Breast epithelium (tissue), 4 donors: ENCODE data around the gene XCL2. TPM values are rescaled to one million over a fixed set of nuclear protein-coding genes. Genes with fewer than 3 reads are reported as not detected.
"Not testable (repeated sequence)": the region's sequence is repeated elsewhere in the genome, so short reads cannot be mapped to it uniquely, and the experiment has no call there.

Experiments used
- DNase-seq, 2 donors: peaks; one replicate each; pipeline ENCODE4 v3.0.0-alpha.2; 2019; ENCODE audit warnings: low spot score in 2 of 2
- H3K27ac ChIP-seq, 2 donors: fragments of 200-600 bp; sonication (generic) in 1 of 2; one replicate each; pipeline ENCODE4 v1.5.1; 2016 to 2019; ENCODE audit warnings: mild to moderate bottlenecking in 1 of 2
- H3K27me3 ChIP-seq, 2 donors: fragments of 200-600 bp; sonication (generic) in 1 of 2; one replicate each; pipeline versions ENCODE4 v1.5.1 to v1.6.0; 2017 to 2019; ENCODE audit warnings: control low read depth in 1 of 2, mild to moderate bottlenecking in 1 of 2
- H3K36me3 ChIP-seq: fragments of 200-600 bp; one replicate; pipeline ENCODE4 v1.5.1; 2019
- H3K4me1 ChIP-seq, 2 donors: fragments of 200-600 bp; sonication (generic); one replicate each; pipeline ENCODE4 v1.5.1; 2016 to 2019; ENCODE audit warnings: control low read depth in 1 of 2
- H3K4me3 ChIP-seq, 3 donors: fragments of 200-600 bp; sonication (generic); 1 replicate in 2 of 3; 2 replicates in 1 of 3; pipeline ENCODE4 v1.5.1; 2016 to 2019; ENCODE audit warnings: mild to moderate bottlenecking in 3 of 3, moderate library complexity in 2 of 3
- H3K9me3 ChIP-seq, 2 donors: fragments of 200-600 bp; sonication (generic) in 1 of 2; one replicate each; pipeline ENCODE4 v1.5.1; 2016 to 2019; ENCODE audit warnings: control low read depth in 1 of 2
- POLR2A ChIP-seq: fragments of 450-650 bp; IDR thresholded peaks from one replicate; pipeline ENCODE4 v1.6.1; 2016; ENCODE audit warnings: antibody characterized with exemption, mild to moderate bottlenecking, moderate library complexity
- POLR2AphosphoS5 ChIP-seq, 3 donors: sonication (generic); formaldehyde crosslinking; IDR thresholded peaks; one replicate each; pipeline ENCODE4 v1.6.1; 2017; ENCODE audit warnings: antibody characterized with exemption in 3 of 3
- intact Hi-C: fragments of 100-400 bp; cut with DNase I; formaldehyde crosslinking; loops from one replicate; pipeline ENCODE4 v1.15.1; 2023; ENCODE audit warnings: low total_unique reads
- total RNA-seq, 3 donors: library from RNA; depleted of rRNA; stranded (reverse); fragments of >200 nt; gene quantifications; one replicate each; pipeline ENCODE4 v1.1.0, GENCODE V29; 2016
- TF ChIP-seq, protein P1 (sequence below), 3 donors: fragments of 450-650 bp; IDR thresholded peaks; one replicate each; pipeline ENCODE4 v1.5.1; 2016 to 2017; ENCODE audit warnings: antibody characterized with exemption in 3 of 3, mild to moderate bottlenecking in 3 of 3, moderate library complexity in 3 of 3

XCL2 gene
- total RNA-seq, 3 donors from 2014 or later, result 1.9 TPM; not detected in 2

DNA sequence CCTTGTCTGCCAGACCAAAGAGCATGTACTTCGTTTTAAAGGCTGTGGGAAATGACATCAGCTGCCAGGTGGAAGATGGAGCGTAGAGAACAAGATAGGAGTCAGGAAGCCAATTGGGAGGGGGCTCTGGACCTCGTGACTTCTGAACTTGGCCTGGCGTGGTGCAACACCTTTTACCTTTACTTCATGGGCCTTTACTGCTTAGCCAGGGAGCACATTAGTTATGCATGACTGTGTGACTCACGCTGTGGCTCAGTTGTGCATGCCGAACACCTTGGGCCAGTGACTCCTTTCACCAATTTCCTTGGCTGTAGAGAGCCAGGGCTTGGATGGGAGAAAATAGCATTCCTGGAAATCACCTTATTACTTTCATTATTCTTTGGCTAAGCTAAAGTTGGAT is 39.8 kb upstream of the XCL2 start:
- no peak overlapping the region for H3K27ac ChIP-seq
- no peak for DNase-seq
- H3K27me3 ChIP-seq, result no peaks in the 10 kb centered on the region
- no peaks in the 10 kb centered on the region for H3K36me3 ChIP-seq
- no peak overlapping the region for H3K4me3 ChIP-seq
- no peaks in the 10 kb centered on the region for H3K4me1 ChIP-seq
- H3K9me3 ChIP-seq, result no peaks in the 10 kb centered on the region
- TF ChIP-seq POLR2AphosphoS5 (IDR thresholded peaks at IDR 0.05) (no peak), POLR2A (no peak)
- TF ChIP-seq, protein P1, sequence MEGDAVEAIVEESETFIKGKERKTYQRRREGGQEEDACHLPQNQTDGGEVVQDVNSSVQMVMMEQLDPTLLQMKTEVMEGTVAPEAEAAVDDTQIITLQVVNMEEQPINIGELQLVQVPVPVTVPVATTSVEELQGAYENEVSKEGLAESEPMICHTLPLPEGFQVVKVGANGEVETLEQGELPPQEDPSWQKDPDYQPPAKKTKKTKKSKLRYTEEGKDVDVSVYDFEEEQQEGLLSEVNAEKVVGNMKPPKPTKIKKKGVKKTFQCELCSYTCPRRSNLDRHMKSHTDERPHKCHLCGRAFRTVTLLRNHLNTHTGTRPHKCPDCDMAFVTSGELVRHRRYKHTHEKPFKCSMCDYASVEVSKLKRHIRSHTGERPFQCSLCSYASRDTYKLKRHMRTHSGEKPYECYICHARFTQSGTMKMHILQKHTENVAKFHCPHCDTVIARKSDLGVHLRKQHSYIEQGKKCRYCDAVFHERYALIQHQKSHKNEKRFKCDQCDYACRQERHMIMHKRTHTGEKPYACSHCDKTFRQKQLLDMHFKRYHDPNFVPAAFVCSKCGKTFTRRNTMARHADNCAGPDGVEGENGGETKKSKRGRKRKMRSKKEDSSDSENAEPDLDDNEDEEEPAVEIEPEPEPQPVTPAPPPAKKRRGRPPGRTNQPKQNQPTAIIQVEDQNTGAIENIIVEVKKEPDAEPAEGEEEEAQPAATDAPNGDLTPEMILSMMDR (IDR thresholded peaks at IDR 0.05), result no peak
- intact Hi-C loops, result no loop called here

- H3K4me1 ChIP-seq, result no peaks in the 10 kb centered on the region
- intact Hi-C loops, result no loop called here
- no peak for TF ChIP-seq POLR2AphosphoS5 (IDR thresholded peaks at IDR 0.05)
- no peak for TF ChIP-seq POLR2A
- TF ChIP-seq, protein P1 (IDR thresholded peaks at IDR 0.05), result no peak
Observed at GRCh38 chr1:168582688-168583336, 39.0 kb upstream of the XCL2 start.

GRCh38 chr1:168581817-168582572 is 38.2 kb upstream of the XCL2 start:
- intact Hi-C loops, result no loop called here
- Histone ChIP-seq H3K9me3 (no peaks in the 10 kb centered on the region), H3K4me3 (no peak overlapping the region), H3K4me1 (no peaks in the 10 kb centered on the region), H3K36me3 (no peaks in the 10 kb centered on the region), H3K27me3 (no peaks in the 10 kb centered on the region), H3K27ac (no peak overlapping the region)
- no peak for DNase-seq
- TF ChIP-seq POLR2AphosphoS5 (IDR thresholded peaks at IDR 0.05), result no peak
- TF ChIP-seq, protein P1 (IDR thresholded peaks at IDR 0.05), result no peak
- no peak for TF ChIP-seq POLR2A

More at GRCh38 chr1:168582688-168583336, 39.0 kb upstream of the XCL2 start:
- Histone ChIP-seq H3K27me3 (no peaks in the 10 kb centered on the region), H3K9me3 (no peaks in the 10 kb centered on the region), H3K4me3 (no peak overlapping the region), H3K36me3 (no peaks in the 10 kb centered on the region), H3K27ac (no peak overlapping the region)
- no peak for DNase-seq

- H3K27me3 ChIP-seq, H3K4me1 ChIP-seq, H3K36me3 ChIP-seq, intact Hi-C loops, H3K4me3 ChIP-seq, DNase-seq, H3K9me3 ChIP-seq, H3K27ac ChIP-seq: not testable (repeated sequence)
Observed at GRCh38 chr1:168580991-168581390, 37.2 kb upstream of the XCL2 start.

GRCh38 chr1:168580290-168580689 is 36.5 kb upstream of the XCL2 start:
- H3K36me3 ChIP-seq, intact Hi-C loops, DNase-seq, H3K27me3 ChIP-seq, H3K4me3 ChIP-seq, H3K9me3 ChIP-seq, H3K27ac ChIP-seq, H3K4me1 ChIP-seq: not testable (repeated sequence)

DNA sequence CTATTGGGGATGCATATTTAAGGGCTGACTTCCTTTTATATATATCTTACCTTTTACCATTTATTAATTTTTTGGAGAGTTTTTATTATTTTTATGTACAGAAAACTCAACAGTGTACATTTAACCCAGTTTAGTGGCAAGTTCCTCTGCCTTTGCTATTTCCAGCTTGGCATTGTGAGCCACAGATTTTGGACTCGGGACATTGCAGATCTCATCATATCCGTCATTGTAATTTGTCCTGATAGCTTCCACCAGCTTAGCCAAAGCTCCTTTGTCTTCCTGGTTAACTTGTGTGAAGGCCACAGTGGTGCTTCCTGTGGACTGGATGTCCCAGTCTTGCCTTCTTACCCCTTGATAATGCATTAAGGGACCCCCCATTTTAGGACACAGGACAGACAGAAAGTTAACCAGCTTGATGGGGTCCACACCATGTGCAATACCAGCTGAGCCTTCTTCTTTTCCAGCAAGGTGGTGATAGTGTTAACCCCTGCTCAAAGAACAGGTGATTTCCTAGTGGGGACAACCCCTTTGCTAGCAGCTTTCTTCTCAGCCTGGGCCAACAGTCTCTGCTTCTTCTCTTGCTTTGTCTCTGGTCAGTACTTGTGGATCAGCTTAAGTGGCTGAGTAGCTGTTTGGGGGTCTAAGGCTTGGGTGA is 34.9 kb upstream of the XCL2 start:
- H3K4me3 ChIP-seq, H3K27ac ChIP-seq, H3K27me3 ChIP-seq, intact Hi-C loops, H3K9me3 ChIP-seq, H3K36me3 ChIP-seq, H3K4me1 ChIP-seq, DNase-seq: not testable (repeated sequence)

DNA sequence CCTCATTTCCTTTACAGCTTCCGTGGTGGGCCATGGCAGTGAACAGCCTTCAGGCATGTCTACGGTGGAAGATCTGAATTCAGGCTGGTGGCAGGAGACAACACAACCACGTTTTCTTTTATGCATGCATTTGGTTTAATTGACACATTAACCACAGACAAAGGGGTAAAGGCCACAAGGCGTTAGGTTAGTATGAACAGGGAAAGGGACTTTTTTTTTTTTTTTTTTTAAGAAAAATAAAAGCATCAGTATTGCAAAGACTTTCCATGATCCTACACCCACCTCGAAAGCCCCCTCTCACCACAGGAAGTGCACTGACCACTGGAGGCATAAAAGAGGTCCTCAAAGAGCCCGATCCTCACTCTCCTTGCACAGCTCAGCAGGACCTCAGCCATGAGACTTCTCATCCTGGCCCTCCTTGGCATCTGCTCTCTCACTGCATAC is 32.5 kb upstream of the XCL2 start, which contains the start of gene XCL1:
XCL1 (plus strand) TSS at position 361 of the 444 bp plus-strand sequence; CDS start at position 394, 33 bp downstream.
- DNase-seq, H3K27ac ChIP-seq, H3K4me3 ChIP-seq, H3K36me3 ChIP-seq, H3K4me1 ChIP-seq, H3K9me3 ChIP-seq, intact Hi-C loops, H3K27me3 ChIP-seq: not testable (repeated sequence)
